SK-MEL-5 (cell line): ENCODE results near the gene ABCA4. TPM values are rescaled to one million over a fixed set of nuclear protein-coding genes. Genes with fewer than 3 reads are reported as not detected.

Source experiments
- DNase-seq: peaks from one replicate; pipeline ENCODE4 v3.0.0-alpha.2; 2016; ENCODE audit warnings: low read depth, low spot score
- in situ Hi-C: cut with HindIII; loops from 2 replicates; pipeline ENCODE4 v1.10.0; 2016; ENCODE audit warnings: low sequenced_read_pairs, high pct_unique_total_duplicates, low pct_unique_long_range_greater_than_20kb
- total RNA-seq: library from RNA; depleted of rRNA; stranded (reverse); fragments of >200 nt; shearing (Covaris generic); gene quantifications from 2 replicates; pipeline ENCODE4 v1.2.3, GENCODE V29; 2014

ABCA4 gene
- total RNA-seq, 1 experiment from 2014 or later = not detected

GRCh38 chr1:94110021-94110761 is 10.8 kb downstream of the ABCA4 start:
- no peak for DNase-seq
- in situ Hi-C loops = no loop called here

- DNase-seq = no peak
- in situ Hi-C loops = no loop called here
Observed at GRCh38 chr1:94109478-94109877, 11.5 kb downstream of the ABCA4 start.

GRCh38 chr1:94107141-94107540 is 13.8 kb downstream of the ABCA4 start:
- DNase-seq = no peak
- in situ Hi-C loops = no loop called here

- no peak for DNase-seq
Observed at GRCh38 chr1:94106716-94107115, 14.2 kb downstream of the ABCA4 start.

DNA sequence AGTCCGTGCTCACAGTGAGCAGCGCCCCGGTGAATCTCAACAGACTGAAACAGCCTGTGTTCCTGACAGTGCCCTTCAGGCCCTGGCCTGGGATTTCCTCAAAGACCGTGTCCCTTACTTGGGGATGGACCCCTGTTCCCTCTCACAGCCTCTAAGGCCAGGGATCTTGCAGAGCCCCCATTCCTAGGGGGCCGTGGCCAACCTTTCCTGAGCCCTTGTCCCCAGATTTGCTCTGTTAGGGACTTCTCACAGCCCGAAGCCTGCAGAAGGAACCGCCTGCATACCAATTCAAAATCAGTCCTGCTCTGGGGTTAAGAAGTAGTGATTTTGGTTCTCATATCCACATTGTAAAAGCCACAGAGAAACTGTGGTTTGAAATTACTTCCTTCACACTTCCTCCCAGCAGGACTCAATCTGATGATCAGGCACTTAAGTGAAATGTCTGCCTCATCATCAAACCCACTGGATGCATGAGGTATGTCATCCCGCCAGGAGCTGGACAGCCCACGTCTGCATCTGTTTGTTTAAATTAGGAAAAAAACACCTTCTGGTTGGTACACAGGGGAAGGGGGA is 14.9 kb downstream of the ABCA4 start:
- in situ Hi-C loops = no loop called here
- no peak for DNase-seq

More at GRCh38 chr1:94106716-94107115, 14.2 kb downstream of the ABCA4 start:
- in situ Hi-C loops = no loop called here

GRCh38 chr1:94105581-94105952 is 15.4 kb downstream of the ABCA4 start:
- in situ Hi-C loops = no loop called here
- DNase-seq = no peak

DNA sequence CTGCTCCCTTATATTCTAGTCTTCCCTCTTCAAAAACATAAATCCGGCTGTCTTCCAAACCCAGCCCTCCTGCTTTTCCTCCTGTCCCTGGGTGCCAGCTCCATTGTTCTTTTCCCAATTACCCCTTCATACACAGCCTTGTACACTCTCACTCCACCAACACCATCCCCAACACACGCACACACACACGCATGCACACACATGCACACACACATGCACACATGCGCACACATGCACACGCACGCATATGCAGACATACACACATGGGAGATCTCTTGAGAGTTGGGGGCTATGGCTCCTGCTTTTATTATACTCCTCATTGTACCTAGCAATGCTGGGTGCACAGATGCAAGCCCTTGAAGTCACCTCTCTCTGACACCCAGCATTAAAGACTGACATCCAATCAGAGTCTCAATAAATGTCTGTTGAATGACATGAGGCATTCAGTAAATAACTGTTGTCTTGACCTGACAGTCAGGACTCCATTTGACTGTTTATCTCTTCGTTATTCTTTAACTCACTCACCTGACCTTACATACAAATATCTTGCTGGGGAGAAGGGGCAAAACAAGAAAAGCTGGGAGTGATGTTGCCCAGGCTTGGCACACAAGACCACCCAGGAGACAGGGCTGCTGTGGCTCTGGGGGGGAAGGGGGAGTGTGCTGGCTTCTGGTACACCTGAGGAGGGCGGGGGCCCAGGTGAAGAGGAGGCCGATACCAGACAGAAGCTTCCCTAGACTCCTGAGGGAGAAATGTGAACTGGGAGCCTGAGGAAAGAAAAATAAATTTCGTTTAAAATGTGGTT is 16.0 kb downstream of the ABCA4 start:
- DNase-seq = no peak
- in situ Hi-C loops = no loop called here

DNA sequence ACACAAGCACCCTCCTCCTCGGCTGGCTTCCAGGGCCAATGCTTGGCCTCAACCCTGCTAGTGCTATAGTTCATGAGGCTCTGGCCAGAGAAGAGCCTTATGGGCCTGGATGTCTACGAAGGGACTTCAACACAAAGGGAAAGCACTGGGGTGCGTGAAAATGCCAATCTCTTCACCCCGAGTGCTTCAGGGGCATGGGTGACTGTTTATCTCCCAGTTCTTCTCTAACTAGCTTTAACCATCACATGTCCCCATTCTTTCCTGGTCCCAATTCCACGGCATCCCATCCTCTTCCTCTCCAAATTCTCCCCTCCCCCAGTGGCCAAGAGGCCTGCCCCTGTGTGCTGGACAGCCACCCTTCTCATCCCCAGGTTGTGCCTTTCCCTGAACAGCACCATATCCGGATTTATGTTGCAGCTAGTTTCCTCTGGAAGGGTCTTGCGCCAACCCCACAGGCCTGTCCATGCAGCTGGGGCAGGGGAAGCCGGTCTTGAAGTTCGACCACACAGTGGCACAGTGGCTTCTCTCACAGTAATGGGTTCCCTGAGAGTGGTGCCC is 16.7 kb downstream of the ABCA4 start:
- no peak for DNase-seq
- in situ Hi-C loops = no loop called here

DNA sequence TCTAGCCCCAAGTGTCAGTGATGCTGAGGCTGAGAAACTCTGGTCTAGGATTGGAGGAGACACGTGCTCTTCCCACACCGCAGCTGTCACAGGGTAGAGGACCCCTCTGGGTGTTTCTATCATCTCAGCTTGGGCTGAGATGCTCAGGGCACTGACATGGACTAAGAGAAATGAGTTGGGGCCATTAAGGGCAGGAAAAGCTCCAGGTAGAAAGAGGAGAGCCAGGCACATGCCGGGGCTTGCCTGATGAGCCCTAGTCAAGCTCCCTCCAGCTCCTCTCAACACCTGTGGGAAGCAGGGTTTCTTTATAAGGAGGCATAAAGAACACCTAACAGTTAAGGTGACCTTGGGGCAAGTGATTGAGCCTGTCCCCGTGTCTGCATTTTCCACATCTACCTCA is 17.3 kb downstream of the ABCA4 start:
- DNase-seq = no peak
- in situ Hi-C loops = no loop called here

- no peak for DNase-seq
Observed at GRCh38 chr1:94101613-94102525, 19.1 kb downstream of the ABCA4 start.

GRCh38 chr1:94100785-94101612 is 19.9 kb downstream of the ABCA4 start:
- in situ Hi-C loops = no loop called here
- DNase-seq = no peak

More at GRCh38 chr1:94101613-94102525, 19.1 kb downstream of the ABCA4 start:
- in situ Hi-C loops = no loop called here

DNA sequence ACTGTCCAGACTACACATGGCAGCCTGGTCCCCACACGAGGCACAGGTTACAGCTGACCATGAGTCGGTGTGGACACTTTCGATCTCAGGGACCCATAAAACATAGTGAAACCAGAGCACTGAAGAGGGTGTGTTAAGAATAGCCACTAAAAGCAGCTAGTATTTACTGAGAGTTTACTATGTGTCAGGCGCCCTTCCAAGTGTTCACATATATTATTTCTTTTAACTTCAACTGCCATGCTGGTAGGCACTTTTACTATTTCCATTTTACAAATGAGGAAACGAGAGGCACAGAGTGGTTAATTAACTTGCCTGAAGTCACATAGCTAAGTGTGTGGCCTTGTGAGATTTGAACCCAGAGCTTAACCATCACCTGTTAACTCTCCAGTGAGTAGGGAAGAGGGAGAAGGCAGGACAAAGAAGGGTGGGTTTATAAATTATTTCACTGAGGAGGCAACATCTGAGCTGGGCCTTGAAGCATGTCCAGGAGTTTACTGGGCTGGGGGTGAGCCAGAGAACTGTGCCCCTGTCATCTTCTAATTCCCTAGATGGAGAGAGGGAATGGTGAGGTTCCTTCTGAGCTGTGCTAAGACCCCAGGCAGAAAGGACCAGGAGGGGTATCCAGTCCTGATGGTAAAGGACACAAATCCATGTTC is 20.7 kb downstream of the ABCA4 start:
- in situ Hi-C loops = no loop called here
- DNase-seq = no peak

GRCh38 chr1:94099303-94099702 is 21.6 kb downstream of the ABCA4 start:
- no peak for DNase-seq
- in situ Hi-C loops = no loop called here

GRCh38 chr1:94098585-94099111 is 22.3 kb downstream of the ABCA4 start:
- in situ Hi-C loops = no loop called here
- no peak for DNase-seq

- in situ Hi-C loops = no loop called here
- DNase-seq = no peak
Observed at GRCh38 chr1:94096797-94097549, 24.0 kb downstream of the ABCA4 start.
